Epidermal melanocyte (primary cell): ENCODE data around the gene INPP5D.

Experiments
- DNase-seq: peaks from one replicate; pipeline ENCODE4 v3.0.0; 2011; ENCODE audit warnings: low spot score; ENCODE audit not compliant: insufficient read length

The INPP5D gene

DNA sequence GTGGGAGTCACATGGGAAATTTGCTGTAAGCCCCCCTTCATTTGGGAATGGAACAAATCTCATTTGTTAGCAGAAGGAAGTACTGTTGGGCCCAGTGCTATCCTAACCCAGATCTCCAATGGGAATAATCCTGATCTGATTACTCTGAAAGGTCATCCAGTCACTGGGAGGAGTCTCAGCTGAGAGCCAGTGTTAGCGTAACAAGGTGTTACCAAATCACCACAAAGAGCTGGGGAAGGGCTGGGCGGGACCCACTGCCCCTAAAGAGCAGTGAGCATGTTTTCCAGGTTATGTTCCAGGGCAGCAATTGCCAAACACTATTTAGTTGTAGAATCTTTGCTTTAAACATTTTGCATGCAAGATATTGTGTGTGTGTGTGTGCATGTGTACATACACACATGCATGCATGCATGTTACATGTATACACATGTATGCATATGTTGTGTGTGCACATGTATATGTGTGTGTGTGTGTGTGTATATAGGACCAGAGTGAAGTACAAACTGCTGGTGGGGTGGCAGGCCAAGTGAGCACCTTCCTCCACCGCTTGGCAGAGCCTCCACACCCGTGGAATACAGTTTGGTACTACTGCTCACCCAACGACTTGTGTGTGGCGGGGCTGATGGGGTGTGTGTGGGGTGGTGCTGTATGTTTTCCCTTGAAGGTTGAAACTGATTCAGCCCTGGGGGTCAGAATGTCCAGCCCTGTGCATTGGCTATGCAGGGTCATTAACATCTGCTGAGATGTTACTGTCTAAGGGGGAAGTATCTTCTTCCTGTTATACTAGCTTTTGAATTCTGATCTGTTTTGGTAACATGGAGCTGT is 15.2 kb downstream of the INPP5D start:
- no peak for DNase-seq

DNA sequence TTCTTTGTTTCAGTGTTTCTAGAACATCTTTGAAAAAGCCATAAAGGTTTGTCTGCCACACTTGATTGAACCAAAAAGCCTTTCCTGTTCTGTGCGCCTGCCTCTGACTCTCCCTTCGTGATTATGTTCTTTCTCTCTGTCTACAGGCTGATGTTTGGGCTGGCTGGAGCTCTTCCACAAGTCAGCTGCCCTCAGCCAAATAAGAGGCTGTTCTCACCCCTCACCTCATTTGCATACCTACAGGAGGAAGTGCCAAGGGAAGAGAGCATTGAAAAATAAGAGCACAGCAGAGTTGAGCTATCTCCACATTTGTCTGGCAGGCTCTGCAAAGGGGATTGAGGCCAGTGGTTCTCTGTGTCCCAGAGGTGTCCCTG is 15.8 kb downstream of the INPP5D start:
- DNase-seq, result no peak

DNA sequence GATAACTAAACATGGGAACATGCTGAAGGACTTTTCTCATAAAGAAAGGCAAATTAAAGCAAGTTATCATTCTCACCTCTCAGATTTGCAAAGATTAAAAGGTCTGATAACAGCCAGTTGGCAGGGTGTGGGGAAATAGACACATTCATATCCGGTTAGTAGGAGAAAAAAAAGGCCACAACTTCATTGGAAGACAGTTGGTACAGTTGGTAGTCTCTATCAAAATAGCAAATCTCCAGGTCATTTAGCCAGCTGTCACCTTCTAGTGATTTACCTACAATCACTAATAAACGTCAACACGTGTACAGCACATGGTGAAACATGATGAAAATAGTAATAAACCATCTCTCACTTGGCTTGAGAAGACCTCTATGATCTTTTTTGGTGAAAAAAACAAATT is 16.6 kb downstream of the INPP5D start:
- DNase-seq, result no peak

DNA sequence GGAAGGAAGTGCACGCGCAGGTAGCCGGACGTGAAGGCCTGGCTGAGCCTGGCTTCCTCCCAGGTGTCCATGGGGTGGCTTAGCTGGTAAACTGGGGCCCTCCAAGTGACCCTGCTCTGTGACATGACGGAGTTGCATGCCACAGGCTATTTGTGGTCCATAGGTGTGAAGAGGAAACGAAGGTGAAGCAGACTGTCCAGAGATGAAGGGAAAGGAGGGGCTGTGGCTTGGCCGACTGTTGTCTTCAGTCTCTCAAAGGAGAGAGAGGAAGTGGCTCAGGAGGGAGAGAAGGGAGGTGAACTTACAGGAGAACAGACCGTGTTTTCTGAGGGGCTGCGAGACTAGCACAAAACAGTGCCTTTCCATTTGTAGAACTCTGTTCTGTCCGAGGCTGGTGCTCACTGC is 19.3 kb downstream of the INPP5D start:
- no peak for DNase-seq

DNA sequence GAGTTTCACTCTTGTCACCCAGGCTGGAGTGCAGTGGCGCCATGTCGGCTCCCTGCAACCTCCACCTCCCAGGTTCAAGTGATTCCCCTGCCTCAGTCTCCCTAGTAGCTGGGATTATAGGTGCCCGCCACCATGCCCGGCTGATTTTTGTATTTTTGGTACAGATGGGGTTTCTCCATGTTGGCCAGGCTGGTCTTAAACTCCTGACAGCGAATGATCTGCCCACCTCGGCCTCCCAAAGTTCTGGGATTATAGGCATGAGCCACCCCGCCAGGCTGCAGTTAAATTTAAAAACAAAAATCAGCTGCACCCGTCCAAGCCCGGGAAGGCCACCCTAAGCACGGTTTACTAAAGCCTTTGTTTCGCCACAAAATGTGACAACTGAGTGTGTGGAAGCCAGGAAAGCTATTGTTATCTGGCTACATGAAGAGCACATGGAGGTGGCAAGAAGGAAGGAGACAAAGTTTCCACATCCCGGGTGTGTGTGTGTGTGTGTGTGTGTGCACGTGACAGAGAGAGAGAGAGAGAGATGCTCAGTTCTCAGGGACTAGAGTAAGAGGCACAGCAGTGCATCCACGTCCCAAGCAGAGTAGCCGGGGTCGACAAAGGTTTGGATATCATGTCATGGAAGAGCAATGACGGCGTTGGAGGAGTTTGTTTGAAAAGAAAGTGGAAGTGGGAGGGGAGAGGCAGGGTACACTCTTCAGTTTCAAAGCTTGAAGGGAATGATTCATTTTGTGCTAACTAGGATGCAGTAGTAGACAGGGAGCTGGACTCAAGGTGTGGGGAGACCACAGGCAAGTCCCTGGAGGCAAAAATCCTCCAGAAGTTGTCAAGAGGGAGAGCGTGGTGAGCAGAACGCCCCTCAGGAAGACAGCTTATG is 20.1 kb downstream of the INPP5D start:
- no peak for DNase-seq

DNA sequence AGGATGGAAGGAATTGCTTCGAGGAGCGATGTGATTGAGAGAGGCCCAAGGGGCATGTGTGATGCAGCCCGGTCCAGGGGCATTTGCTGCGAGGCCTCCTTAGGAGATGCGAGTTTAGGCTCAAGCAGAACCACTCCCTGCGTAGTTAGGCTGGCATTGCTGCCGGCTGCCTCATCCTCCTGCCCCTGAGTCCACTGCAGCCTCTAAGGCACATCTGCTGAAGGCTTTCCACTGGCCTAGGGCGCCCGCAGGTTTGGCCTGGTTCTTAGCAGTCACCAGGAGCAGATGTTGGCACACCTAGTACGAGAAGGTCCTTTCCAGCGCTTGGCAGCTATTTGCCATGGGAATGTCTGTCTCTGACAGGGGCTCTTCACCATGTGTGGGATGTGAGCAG is 20.7 kb downstream of the INPP5D start:
- DNase-seq, result no peak

DNA sequence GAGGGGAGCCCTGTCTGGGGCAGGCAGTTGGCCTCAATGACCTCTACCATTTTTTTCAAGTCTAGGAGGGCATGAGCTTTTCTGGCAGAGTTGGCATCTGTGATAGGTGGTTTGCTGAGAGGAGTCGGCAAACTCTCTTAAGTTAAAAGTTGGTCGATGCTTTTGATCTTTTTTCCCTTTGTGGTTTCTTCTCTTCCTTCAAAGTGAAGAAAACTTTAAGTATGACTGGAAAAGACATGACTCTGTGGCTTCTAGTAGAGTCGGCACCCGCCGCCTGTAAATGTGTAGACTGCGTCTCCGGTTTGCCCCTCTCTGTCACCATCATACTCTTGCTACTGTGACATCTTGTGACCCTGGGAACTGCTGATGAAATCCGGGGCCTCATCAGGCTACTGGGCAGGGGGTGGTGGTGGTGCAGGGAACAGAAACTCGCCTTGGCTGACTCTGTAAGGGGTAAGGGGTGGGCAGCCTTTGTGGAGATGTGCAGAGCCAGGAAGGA is 21.1 kb downstream of the INPP5D start:
- no peak for DNase-seq

DNA sequence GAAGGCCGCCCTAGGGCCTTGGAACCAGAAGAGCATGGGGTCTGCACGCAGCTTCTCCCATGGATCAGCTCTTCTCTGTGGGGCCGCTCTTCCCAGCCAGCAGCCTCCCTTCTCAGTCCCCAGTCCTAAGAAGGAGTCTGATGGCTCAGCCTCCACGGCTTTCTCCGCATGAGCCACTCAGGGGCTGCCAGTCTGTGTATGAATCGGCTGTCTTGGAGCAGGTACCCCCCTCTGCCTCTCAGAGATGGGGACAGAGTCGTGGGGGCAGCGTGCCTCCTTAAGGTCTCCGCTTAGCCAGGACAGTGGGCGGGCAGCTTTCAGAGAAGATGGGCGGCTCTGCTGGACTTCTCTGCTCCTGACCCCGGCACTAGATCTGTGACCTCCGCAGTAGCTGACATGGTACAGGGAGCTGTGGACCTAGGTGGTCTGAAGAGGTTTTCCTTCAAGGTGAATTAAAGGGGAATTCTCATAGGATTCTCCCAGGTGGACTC is 21.6 kb downstream of the INPP5D start:
- no peak for DNase-seq

DNA sequence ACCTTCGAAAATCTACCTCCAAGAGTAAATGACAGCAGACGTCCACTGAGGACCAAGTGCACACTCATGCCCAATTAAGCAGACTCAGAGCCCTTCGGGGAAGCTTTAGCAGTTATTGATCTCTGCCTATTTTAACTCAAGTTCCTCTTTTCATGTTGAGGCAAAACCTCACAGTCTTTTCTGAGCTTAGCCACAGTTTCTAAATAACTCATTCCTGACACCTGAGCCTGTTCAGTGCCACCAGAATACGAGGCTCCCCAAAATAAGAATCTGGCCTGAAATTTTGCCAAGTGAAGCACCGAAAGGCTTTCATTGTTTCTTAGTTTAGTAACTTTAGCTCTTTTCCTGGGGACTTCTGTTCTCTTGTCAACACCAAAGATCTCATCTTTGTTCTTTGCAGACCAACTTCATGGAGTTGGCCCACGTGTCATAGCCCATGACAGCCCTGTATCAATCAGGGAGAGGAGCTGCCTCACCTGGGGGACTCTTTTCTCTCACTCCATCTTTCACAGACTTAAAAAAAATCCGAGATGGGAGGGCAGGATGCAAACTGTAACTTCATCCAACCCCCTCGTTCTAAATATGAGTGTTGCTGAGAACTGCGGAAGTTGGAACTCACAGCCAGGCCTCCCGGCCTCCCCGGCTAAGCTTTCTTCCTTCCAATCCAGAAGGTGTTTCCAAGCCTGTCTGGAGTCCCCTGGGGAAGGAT is 22.2 kb downstream of the INPP5D start:
- DNase-seq, result no peak

DNA sequence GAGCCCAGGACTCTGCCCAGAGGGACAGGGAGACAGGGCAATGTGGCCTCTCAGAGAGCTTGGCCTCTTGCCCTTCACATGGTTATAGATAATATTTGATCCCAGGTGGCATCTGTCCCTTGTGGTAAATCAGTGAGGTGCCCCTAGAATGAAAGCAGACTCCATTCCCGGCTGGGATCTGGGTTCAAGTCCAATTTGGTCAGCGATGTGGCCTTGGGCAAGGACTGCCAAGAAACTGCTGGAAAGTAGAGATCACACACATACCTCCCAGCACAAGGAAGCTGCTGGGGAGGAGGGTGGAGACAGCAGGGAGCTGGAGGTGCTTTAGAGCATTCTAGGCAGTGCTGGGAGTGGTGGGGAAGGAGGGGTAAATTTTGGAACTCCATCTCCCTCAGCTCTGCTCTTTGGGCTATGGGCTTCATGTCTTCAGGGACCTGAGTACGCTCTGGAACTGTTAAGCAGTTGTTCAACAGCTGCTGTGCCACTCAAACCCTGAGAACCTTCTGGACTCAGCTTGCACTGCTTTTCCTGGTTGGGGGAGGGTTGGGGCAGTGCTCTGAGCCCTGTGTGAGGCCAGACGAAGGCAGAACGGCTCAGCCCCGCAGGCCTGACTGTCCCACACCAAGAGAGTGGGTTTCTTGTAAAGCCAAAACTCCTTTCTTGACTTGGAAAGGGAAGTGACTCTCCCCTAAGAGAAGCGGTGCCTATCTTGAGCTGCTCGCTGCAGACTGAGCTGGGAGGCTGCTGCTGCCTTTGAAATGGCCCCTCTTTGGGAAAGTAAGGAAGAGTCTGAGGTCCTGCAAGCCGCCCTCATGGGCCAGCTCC is 23.0 kb downstream of the INPP5D start:
- no peak for DNase-seq

DNA sequence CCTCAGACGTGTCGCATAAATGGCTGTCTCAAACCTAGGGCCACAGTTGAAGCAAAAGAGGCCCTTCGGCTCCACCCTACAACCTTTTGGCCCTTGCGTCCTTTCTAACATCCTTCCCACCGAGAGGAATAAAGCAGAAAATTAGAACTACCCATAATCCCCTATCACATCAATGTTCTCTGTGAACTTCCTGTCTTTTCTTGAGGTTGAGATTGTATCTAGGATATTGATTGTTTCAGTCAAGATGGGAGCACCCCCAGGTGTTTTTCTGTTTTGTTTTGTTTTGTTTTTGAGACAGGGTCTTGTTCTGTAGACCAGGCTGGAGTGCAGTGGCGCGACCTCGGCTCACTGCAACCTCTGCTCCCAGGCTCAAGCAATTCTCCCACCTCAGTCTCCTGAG is 23.6 kb downstream of the INPP5D start:
- no peak for DNase-seq

DNA sequence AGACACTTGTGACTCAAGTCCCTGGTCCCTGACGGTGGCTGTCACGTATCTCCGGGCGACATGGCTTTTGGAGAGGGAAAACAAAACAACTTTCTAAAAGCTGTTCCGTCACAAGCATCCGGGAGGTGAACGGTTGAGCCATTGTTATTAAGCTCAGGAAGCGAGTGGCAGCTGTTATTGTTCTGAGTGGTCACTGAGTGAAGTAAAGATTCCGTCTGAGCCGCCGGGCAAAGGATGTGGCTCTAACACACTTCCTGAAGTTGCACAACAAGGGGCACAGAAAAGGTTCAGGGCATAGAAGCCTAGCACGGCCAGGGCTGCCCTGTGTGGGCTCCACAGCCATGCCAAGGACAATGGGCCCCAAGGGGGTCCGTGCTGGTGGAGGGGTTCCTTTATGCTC is 24.3 kb downstream of the INPP5D start:
- DNase-seq, result no peak

DNA sequence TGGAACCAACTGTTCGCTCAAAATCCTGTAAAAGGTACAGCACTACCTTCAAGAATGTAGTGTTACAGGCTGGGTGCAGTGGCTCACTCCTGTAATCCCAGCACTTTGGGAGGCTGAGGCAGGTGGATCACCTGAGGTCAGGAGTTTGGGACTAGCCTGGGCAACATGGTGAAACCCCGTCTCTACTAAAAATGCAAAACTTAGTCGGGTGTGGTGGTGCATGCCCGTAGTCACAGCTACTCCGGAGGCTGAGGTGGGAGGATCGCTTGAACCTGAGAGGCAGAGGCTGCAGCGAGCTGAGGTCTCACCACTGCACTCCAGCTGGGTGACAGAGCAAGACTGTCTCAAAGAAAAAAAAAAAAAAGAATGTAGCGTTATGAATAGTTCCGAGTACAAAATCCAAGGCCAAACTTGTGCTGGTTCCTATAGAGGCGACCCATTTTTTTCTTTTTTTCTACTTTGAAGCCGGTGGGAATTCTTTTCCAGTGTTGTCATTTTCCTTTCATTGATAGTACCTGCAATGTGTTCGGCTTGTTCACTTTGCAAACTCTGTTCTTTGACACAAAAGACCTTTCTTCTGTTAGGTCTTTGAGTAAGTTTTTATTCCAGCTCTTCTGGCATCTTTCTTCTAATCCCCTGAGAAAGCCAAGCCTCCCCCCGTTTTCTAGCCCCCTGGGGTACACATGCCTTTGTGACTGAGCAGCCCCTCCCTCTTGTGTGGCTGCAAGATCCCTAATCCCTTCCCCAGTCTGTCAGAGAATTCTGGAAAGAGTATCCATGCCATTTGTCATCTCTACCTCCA is 25.1 kb downstream of the INPP5D start:
- no peak for DNase-seq

DNA sequence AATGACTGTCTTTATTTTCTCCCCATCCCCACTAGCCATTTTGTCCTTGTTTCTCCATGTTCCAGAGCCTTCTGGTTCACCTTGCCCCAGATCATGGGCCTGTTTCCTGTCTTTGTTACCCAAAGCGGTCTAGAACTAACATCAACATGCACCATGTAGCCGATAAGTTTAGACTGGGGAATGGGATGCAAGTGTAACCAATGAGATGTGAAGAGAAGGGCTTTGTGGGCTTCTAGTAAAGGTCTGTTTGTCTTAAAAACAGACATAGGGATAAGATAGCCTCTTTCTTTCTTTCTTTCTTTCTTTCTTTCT is 25.7 kb downstream of the INPP5D start:
- DNase-seq, result no peak

DNA sequence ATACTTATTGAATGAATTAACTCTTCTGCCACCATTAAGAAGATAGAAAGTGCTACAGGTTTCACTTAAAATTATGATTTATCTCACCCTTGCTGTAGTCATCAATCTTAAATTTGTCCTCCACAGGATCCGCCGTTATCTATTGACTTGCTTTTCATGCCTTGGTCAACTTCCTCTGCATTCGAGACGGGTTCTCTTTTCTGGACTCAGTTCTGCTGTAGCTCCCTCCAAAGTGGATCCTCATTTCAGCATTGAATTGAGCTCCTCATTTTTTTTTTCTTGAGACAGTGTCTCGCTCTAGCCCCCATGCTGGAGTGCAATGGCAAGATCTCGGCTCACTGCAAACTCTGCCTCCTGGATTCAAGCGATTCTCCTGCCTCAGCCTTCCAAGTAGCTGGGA is 27.6 kb downstream of the INPP5D start:
- DNase-seq, result no peak

DNA sequence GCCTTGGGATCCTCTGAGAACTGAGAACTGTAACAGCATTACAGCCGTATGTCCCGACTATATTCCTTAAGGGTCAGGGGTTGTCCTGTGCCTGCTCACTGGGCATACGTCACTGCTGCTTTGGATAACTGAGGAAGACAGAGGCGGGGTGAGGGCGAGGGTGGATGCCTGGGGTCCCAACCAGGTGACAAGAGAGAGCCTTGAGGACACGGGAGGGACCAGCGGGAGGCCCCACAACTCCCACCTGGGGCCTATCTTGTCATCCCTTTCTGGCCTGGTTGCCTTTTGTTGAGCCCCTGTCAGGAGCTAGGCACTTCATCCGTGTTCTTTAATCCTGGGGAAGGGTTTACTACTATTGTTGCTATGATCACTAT is 28.8 kb downstream of the INPP5D start:
- DNase-seq, result no peak

DNA sequence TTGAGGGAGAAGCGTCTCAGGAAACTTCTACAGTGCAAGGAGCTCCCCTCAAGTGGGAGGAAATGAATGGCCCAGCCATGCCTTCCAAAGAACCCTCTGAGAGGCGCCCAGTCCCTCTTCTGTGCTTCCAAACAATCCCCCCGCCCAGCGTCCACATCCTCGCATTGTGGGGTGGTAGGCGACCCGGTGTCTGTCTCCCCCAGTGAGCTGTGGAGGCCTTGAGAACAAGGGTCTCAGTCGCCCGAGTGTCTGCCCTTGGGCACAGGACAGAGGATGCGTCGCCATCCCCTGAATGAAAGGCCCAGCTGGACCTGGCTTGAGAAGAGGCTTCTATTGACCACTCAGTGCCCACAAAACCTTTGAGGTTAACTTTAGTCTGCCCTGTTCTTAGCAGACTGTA is 29.7 kb downstream of the INPP5D start:
- no peak for DNase-seq

DNA sequence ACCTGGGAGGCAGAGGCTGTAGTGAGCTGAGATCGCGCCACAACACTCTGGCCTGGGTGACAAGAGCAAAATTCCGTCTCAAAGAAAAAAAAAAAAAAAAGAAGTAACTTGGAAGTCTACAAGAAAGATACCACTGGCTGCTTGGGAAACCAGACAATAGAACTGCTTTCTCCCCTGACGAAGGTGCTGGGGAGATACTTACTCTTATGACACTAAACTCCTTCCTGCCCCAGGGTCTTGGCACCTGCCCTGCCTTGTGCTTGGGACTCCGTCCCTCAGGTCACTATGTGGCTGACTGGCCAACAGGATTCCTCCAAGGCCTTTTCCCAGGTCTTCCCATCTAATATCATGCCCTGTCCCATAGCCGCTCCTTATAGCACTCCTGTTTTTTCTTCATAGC is 30.7 kb downstream of the INPP5D start:
- DNase-seq, result no peak

DNA sequence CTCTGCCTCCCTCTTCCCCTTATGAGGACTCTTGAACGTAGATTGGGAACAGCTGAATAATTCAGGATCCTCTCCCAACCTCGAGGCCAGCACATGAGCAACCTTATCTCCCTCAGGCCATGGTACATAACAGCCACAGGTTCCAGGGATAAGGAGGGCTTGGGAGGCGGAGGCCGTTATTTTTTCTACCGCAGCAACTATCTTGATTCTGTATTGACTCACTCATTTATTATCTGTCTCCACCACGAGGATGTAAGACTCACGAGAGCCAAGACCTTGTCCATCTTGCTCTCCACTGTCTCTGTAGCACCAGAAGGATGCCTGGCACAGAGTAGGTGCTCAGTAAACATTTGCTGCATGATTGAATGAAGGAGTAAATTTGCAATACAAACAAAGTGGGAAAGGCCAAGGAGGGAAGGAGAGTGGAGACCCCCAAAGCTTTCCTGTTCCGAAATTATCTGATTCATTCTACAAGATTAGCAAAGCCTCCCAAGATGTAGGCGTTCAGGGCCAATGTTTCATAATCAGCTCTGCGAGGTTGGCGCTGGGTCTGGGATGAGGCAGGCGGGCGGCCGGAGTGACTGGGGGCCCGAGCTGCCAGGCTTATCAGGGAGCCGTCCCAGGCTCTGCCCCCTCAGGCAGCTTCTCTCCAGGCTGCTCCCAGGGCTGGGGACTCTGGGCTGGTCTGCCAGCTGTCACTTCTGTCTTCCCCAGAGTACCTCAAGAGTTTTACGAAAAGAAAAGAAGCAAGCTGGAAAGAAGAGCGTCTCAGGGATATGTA is 31.6 kb downstream of the INPP5D start:
- no peak for DNase-seq
